CD4-positive, alpha-beta T cell (primary cell): Measurements from ENCODE around the gene PRM1. TPM values are rescaled to one million over a fixed set of nuclear protein-coding genes. Genes with fewer than 3 reads are reported as not detected.

ENCODE experiments used
- ATAC-seq: fragments of 200-7000 bp; cut with Tn5 transposase; one replicate; pipeline ENCODE4 v1.10.0; 2022; ENCODE audit warnings: mild to moderate bottlenecking; ENCODE audit not compliant: poor library complexity
- CTCF ChIA-PET: fragments of 350-600 bp; sonication (Branson Sonifier 250); formaldehyde crosslinking; loops from one replicate; lab custom pipeline; 2021; ENCODE audit warnings: antibody characterized with exemption, inconsistent platforms; lab: Charles Lee
- POLR2A ChIA-PET: fragments of 350-600 bp; sonication (Branson Sonifier 250); formaldehyde crosslinking; loops from one replicate; lab custom pipeline; 2021; ENCODE audit warnings: antibody characterized with exemption, inconsistent platforms; lab: Charles Lee
- DNase-seq, 14 experiments: peaks; one replicate each; pipeline ENCODE4 v3.0.0-alpha.2; 2013 to 2020; ENCODE audit warnings: mixed read lengths in 2 of 14
- H3K27ac ChIP-seq, 2 donors: one replicate each; pipeline versions ENCODE4 v1.5.1 to v1.7.0; 2013; ENCODE audit warnings: low read length in 2 of 2, low read depth in 1 of 2, mild to moderate bottlenecking in 1 of 2
- H3K27me3 ChIP-seq, 2 experiments: 1 replicate in 1 of 2; 2 replicates in 1 of 2; pipeline versions ENCODE4 v1.6.1 to v1.7.0; 2013; ENCODE audit warnings: low read length in 2 of 2, control low read depth in 1 of 2, mild to moderate bottlenecking in 1 of 2, moderate library complexity in 1 of 2; ENCODE audit not compliant: insufficient read depth in 2 of 2, control insufficient read depth in 1 of 2
- H3K36me3 ChIP-seq: one replicate; pipeline ENCODE4 v1.6.1; 2013; ENCODE audit warnings: low read length, control low read depth; ENCODE audit not compliant: insufficient read depth
- H3K4me1 ChIP-seq: one replicate; pipeline ENCODE4 v1.6.1; 2013; ENCODE audit warnings: low read length, control low read depth; ENCODE audit not compliant: insufficient read depth
- H3K4me3 ChIP-seq: one replicate; pipeline ENCODE4 v1.5.1; 2013; ENCODE audit warnings: mild to moderate bottlenecking, low read length, moderate library complexity
- H3K9me3 ChIP-seq, 2 experiments: 1 replicate in 1 of 2; 2 replicates in 1 of 2; pipeline versions ENCODE4 v1.6.1 to v1.7.0; 2013; ENCODE audit warnings: low read length in 2 of 2, mild to moderate bottlenecking in 2 of 2, control low read depth in 1 of 2, moderate library complexity in 1 of 2; ENCODE audit not compliant: control insufficient read depth in 1 of 2, insufficient read depth in 1 of 2
- H3K27ac Mint-ChIP-seq: one replicate; pipeline ENCODE4 v1.8.0; 2020; ENCODE audit warnings: mixed read lengths
- H3K27me3 Mint-ChIP-seq: one replicate; pipeline ENCODE4 v1.8.0; 2021; ENCODE audit warnings: mixed read lengths
- H3K36me3 Mint-ChIP-seq: one replicate; pipeline ENCODE4 v1.8.0; 2021; ENCODE audit warnings: low read depth, mixed read lengths
- H3K4me1 Mint-ChIP-seq: one replicate; pipeline ENCODE4 v1.8.0; 2021; ENCODE audit warnings: low read depth, mixed read lengths
- H3K4me3 Mint-ChIP-seq: one replicate; pipeline ENCODE4 v1.8.0; 2020; ENCODE audit warnings: mild to moderate bottlenecking, mixed read lengths
- H3K9me3 Mint-ChIP-seq: one replicate; pipeline ENCODE4 v1.8.0; 2020; ENCODE audit warnings: mixed read lengths
- CTCF ChIP-seq: fragments of 200-600 bp; IDR thresholded peaks from one replicate; pipeline ENCODE4 v1.8.0; 2022; ENCODE audit warnings: antibody characterized with exemption, mild to moderate bottlenecking
- intact Hi-C, 2 experiments: fragments of 100-400 bp; cut with DNase I in 1 of 2; cut with micrococcal nuclease in 1 of 2; formaldehyde crosslinking; loops; one replicate each; pipeline versions ENCODE4 v1.15.1 to v1.9.0; 2023 to 2025; cut with DNase I, micrococcal nuclease
- total RNA-seq, 174 experiments: library from RNA in 2 of 174; stranded (reverse) in 2 of 174; gene quantifications; one replicate each; pipeline ENCODE4 v1.2.3 and lab custom pipeline; 2021 to 2026

PRM1 gene
- total RNA-seq, 2 experiments from 2014 or later: not detected

- CTCF ChIA-PET: no interaction called here
- H3K9me3 ChIP-seq: no peaks in the 10 kb centered on the region
- ATAC-seq (no peak), DNase-seq (no peak)
- Mint-ChIP-seq H3K27me3 (no peaks in the 10 kb centered on the region), H3K4me3 (no peak within 1 kb of the TSS), H3K9me3 (no peaks in the 10 kb centered on the region), H3K27ac (no peak within 1 kb of the TSS), H3K36me3 (no peaks in the 10 kb centered on the region), H3K4me1 (no peaks in the 10 kb centered on the region)
- no peak within 1 kb of the TSS for H3K27ac ChIP-seq
- no peaks in the 10 kb centered on the region for H3K36me3 ChIP-seq
- POLR2A ChIA-PET: no interaction called here
- H3K4me3 ChIP-seq: no peak within 1 kb of the TSS
- intact Hi-C loops: no loop called here
- no peaks in the 10 kb centered on the region for H3K4me1 ChIP-seq
- no peaks in the 10 kb centered on the region for H3K27me3 ChIP-seq
- no peak for TF ChIP-seq CTCF
Observed at GRCh38 chr16:11276143-11276895, 4.8 kb downstream of the PRM1 start, which contains the start of gene PRM2. PRM2 (minus strand) TSS chr16:11276480; CDS start chr16:11276370, 110 bp downstream.

GRCh38 chr16:11274964-11275363 lies 6.2 kb downstream of the PRM1 start:
- Histone ChIP-seq H3K27me3 (no peaks in the 10 kb centered on the region), H3K9me3 (no peaks in the 10 kb centered on the region), H3K4me3 (no peak overlapping the region), H3K36me3 (no peaks in the 10 kb centered on the region), H3K4me1 (no peaks in the 10 kb centered on the region), H3K27ac (no peak overlapping the region)
- intact Hi-C loops: no loop called here
- DNase-seq (no peak), ATAC-seq (no peak)
- no peak overlapping the region for H3K27ac Mint-ChIP-seq
- H3K27me3 Mint-ChIP-seq: no peaks in the 10 kb centered on the region
- CTCF ChIA-PET: interaction anchor here (1.0 kb wide), 1 partner anchor 231 kb away, joined by 3 read pairs; no protein-coding TSS in a partner anchor
- H3K4me3 Mint-ChIP-seq: no peak overlapping the region
- POLR2A ChIA-PET: no interaction called here
- TF ChIP-seq CTCF: no peak
- no peaks in the 10 kb centered on the region for H3K9me3 Mint-ChIP-seq
- no peaks in the 10 kb centered on the region for H3K4me1 Mint-ChIP-seq
- H3K36me3 Mint-ChIP-seq: no peaks in the 10 kb centered on the region

- no peak overlapping the region for H3K4me3 ChIP-seq
- no peaks in the 10 kb centered on the region for H3K9me3 ChIP-seq
- no peaks in the 10 kb centered on the region for H3K4me1 ChIP-seq
- no peak for TF ChIP-seq CTCF
- ATAC-seq (no peak), DNase-seq (no peak)
- no peak overlapping the region for H3K27ac ChIP-seq
- H3K27me3 ChIP-seq: no peaks in the 10 kb centered on the region
- intact Hi-C loops: no loop called here
- Mint-ChIP-seq H3K9me3 (no peaks in the 10 kb centered on the region), H3K27me3 (no peaks in the 10 kb centered on the region), H3K4me1 (no peaks in the 10 kb centered on the region), H3K27ac (no peak overlapping the region), H3K4me3 (no peak overlapping the region), H3K36me3 (no peaks in the 10 kb centered on the region)
- ChIA-PET CTCF (interaction anchor here (1.0 kb wide), 1 partner anchor 229 kb away, joined by 3 read pairs; no protein-coding TSS in a partner anchor), POLR2A (interaction anchor here (0.5 kb wide), 1 partner anchor 20 kb away, joined by 4 read pairs; no protein-coding TSS in a partner anchor)
- H3K36me3 ChIP-seq: no peaks in the 10 kb centered on the region
Observed at GRCh38 chr16:11273721-11274324, 7.3 kb downstream of the PRM1 start.
